ENCODE results near the gene SSTR3.

Gene SSTR3

DNA sequence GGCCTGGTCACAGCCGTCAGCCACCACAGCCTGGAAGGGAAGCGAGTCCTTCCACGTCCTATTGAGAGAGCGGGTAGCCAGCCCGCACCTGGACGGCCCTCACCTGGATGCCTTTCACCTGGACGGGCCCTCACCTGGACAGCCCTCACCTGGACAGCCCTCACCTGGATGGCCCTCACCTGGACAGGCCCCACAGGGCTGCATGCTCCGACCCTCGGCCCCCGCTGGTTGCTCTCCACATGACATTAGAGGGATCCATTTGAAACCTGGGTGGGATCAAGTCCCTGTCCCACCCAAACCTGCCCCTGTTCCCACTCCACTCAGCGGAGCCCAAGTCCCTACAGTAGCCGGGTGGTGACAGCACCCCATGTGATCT lies 27.9 kb downstream of the SSTR3 start:
- Histone ChIP-seq H3K9me3 (no peaks in the 10 kb centered on the region), H3K36me3 (replicated peaks) (no peaks in the 10 kb centered on the region), H3K4me3 (no peak overlapping the region), H3K4me1 (no peaks in the 10 kb centered on the region; the same call in 1 of the 2 replicates), H3K27me3 (ENCODE audit: low read depth) (0 out of 2 replicates have a peak, but pooled peaks cover 2% of the 10 kb centered on the region)
- DNase-seq (ENCODE audit: low spot score in 2 of 2) = no peak
- in situ Hi-C loops (cut with MboI; ENCODE audit: low sequenced_read_pairs) = no loop called here

- Histone ChIP-seq H3K9me3 (no peaks in the 10 kb centered on the region), H3K36me3 (replicated peaks) (no peaks in the 10 kb centered on the region), H3K27me3 (ENCODE audit: low read depth) (0 out of 2 replicates have a peak, but pooled peaks cover 2% of the 10 kb centered on the region), H3K4me3 (no peak overlapping the region), H3K4me1 (no peaks in the 10 kb centered on the region; the same call in 1 of the 2 replicates)
- in situ Hi-C loops (cut with MboI; ENCODE audit: low sequenced_read_pairs) = no loop called here
- DNase-seq (ENCODE audit: low spot score in 2 of 2) = no peak
Measured at GRCh38 chr22:37183432-37184379, 28.6 kb downstream of the SSTR3 start.

GRCh38 chr22:37182949-37183245 lies 29.4 kb downstream of the SSTR3 start:
- no peaks in the 10 kb centered on the region for H3K9me3 ChIP-seq
- no peaks in the 10 kb centered on the region; the same call in 1 of the 2 replicates for H3K4me1 ChIP-seq
- H3K4me3 ChIP-seq = no peak overlapping the region
- DNase-seq (ENCODE audit: low spot score in 2 of 2) = no peak
- in situ Hi-C loops (cut with MboI; ENCODE audit: low sequenced_read_pairs) = no loop called here
- H3K27me3 ChIP-seq (ENCODE audit: low read depth) = peaks cover 4% of the 10 kb centered on the region
- H3K36me3 ChIP-seq (replicated peaks) = no peaks in the 10 kb centered on the region

- DNase-seq (ENCODE audit: low spot score in 2 of 2) = no peak
- H3K27me3 ChIP-seq (ENCODE audit: low read depth) = peaks cover 10% of the 10 kb centered on the region
- in situ Hi-C loops (cut with MboI; ENCODE audit: low sequenced_read_pairs) = no loop called here
- H3K4me3 ChIP-seq = no peak overlapping the region
- H3K36me3 ChIP-seq (replicated peaks) = no peaks in the 10 kb centered on the region
- no peaks in the 10 kb centered on the region; the same call in 1 of the 2 replicates for H3K4me1 ChIP-seq
- H3K9me3 ChIP-seq = no peaks in the 10 kb centered on the region
Measured at GRCh38 chr22:37182101-37182948, 30.0 kb downstream of the SSTR3 start.

DNA sequence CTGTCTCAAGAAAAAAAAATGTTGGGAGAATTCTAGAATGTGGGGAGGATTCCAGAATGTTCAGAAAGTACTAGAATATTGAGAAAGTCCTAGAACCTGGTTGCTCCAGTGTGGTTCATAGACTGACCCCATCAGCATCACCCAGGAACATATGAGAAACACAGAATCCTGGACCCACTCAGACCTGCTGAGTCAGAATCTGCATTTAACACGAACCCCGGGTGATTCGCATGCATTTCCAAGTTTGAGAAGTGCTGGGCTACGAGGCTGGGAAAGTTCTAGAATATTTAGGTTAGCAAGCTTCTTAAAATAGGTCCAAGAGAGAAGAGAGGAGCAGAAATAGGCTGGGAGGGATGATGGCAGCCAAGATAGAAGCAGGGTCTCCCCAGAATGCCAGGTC lies 30.6 kb downstream of the SSTR3 start:
- DNase-seq (ENCODE audit: low spot score in 2 of 2) = no peak
- H3K9me3 ChIP-seq = no peaks in the 10 kb centered on the region
- in situ Hi-C loops (cut with MboI; ENCODE audit: low sequenced_read_pairs) = no loop called here
- no peaks in the 10 kb centered on the region for H3K36me3 ChIP-seq (replicated peaks)
- no peaks in the 10 kb centered on the region for H3K4me1 ChIP-seq
- peaks cover 14% of the 10 kb centered on the region for H3K27me3 ChIP-seq (ENCODE audit: low read depth)
- no peak overlapping the region for H3K4me3 ChIP-seq

GRCh38 chr22:37180531-37181231 lies 31.6 kb downstream of the SSTR3 start:
- Histone ChIP-seq H3K4me1 (no peaks in the 10 kb centered on the region), H3K9me3 (no peaks in the 10 kb centered on the region), H3K27me3 (ENCODE audit: low read depth) (peaks cover 20% of the 10 kb centered on the region), H3K4me3 (no peak overlapping the region), H3K36me3 (replicated peaks) (no peaks in the 10 kb centered on the region)
- no peak for DNase-seq (ENCODE audit: low spot score in 2 of 2)
- in situ Hi-C loops (cut with MboI; ENCODE audit: low sequenced_read_pairs) = no loop called here

- H3K4me3 ChIP-seq = no peak overlapping the region
- no peaks in the 10 kb centered on the region for H3K4me1 ChIP-seq
- no peak for DNase-seq (ENCODE audit: low spot score in 2 of 2)
- H3K9me3 ChIP-seq = no peaks in the 10 kb centered on the region
- in situ Hi-C loops (cut with MboI; ENCODE audit: low sequenced_read_pairs) = no loop called here
- peaks cover 27% of the 10 kb centered on the region for H3K27me3 ChIP-seq (ENCODE audit: low read depth)
- no peaks in the 10 kb centered on the region for H3K36me3 ChIP-seq (replicated peaks)
Measured at GRCh38 chr22:37179622-37180420, 32.5 kb downstream of the SSTR3 start.

DNA sequence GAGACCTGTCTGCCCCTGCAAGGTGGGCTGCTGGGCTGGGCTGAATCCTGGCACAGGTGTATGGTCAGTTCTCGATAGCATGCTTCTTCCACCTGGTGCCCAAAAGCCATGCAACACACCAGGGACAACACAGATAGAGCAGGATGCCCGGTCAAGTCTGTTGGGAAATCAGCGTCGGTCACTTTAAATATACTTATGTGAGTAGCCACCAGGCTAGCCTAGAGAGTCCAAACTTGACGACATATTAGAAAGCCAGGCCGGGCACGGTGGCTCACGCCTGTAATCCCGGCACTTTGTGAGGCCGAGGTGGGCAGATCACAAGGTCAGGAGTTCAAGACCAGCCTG lies 33.2 kb downstream of the SSTR3 start:
- no peak for DNase-seq (ENCODE audit: low spot score in 2 of 2)
- Histone ChIP-seq H3K4me1 (no peaks in the 10 kb centered on the region), H3K4me3 (no peak overlapping the region), H3K9me3 (no peaks in the 10 kb centered on the region), H3K36me3 (replicated peaks) (no peaks in the 10 kb centered on the region), H3K27me3 (ENCODE audit: low read depth) (peaks cover 27% of the 10 kb centered on the region)
- in situ Hi-C loops (cut with MboI; ENCODE audit: low sequenced_read_pairs) = no loop called here

DNA sequence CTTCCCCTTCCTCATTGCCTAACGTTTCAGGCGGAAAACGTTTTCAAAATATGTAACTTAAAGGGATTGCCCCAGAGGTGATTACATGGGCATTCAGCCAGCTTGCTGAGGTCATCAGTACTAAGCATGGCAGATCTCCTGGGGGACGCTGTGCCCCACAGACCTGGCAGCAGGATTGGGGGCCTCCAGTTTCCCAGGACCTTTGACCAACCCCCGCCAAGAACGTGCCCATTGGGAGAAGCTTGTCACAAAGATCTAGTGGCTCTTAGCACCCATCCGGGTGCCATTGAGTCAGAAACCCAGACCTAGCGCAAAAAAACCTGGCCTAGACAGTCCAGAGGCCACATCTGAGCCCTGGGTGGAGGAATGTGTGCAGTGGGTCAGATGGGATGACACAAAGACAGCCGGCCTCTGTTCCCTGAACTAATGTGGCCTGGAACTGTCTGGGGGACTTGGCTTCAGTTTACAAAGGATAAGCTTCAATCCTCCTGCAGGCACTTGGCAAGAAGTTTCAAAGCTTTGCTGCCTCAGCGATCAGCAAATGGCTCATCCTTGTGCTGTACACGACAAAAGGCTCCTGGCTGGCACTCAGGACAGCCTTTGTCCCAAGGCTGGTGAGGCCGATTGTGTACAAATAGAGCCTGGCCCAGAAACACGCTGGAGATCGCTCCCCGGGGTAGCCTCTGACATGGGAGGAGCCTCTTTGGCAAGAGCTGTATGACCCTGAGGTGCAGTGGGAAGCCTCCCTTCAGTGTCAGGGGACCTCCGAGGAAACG lies 33.7 kb downstream of the SSTR3 start:
- H3K36me3 ChIP-seq (replicated peaks) = no peaks in the 10 kb centered on the region
- H3K4me1 ChIP-seq = no peaks in the 10 kb centered on the region
- no peaks in the 10 kb centered on the region for H3K9me3 ChIP-seq
- peaks cover 27% of the 10 kb centered on the region for H3K27me3 ChIP-seq (ENCODE audit: low read depth)
- DNase-seq (ENCODE audit: low spot score in 2 of 2) = no peak
- in situ Hi-C loops (cut with MboI; ENCODE audit: low sequenced_read_pairs) = no loop called here
- H3K4me3 ChIP-seq = no peak overlapping the region

DNA sequence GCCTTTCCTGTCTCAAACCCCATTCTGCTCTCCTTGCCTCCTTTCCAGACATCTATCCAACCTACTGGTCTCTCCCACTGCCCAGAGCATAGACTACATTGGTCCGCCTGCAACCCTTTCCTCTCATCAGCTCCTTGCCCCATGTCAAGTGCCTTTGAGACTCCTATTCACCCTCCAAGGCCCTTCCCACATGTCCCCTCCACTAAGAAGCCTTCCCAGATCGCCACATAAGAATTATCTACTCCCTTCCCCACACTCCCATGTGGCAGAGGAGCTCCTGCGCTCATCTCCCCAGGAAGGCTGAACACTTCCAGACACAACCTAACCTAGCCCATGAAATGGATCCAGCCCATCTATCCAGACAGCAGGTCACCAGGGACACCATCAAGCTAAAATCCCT lies 34.5 kb downstream of the SSTR3 start:
- Histone ChIP-seq H3K4me1 (no peaks in the 10 kb centered on the region), H3K4me3 (no peak overlapping the region), H3K9me3 (no peaks in the 10 kb centered on the region), H3K27me3 (ENCODE audit: low read depth) (peaks cover 27% of the 10 kb centered on the region), H3K36me3 (replicated peaks) (no peaks in the 10 kb centered on the region)
- DNase-seq (ENCODE audit: low spot score in 2 of 2) = no peak
- in situ Hi-C loops (cut with MboI; ENCODE audit: low sequenced_read_pairs) = no loop called here

DNA sequence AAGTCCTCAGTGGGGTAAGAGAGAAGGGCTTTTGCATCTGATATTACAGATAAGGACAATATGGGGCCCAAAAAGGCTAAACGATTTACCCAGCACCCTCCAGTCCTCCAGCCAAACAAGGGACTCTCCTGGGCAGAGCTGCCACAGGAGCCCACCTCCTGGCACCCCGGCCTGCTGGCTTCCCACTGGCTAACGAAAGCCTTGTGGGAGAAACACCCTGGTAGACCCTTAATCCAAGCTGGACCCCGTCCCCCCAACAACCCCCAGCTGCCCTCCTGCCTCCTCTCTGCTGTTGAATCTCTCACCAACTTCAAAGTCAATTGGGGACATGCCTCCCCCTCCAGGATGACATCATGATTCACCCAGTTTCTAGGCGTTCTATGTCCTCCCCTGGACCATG lies 35.1 kb downstream of the SSTR3 start:
- H3K4me3 ChIP-seq = no peak overlapping the region
- no peaks in the 10 kb centered on the region for H3K36me3 ChIP-seq (replicated peaks)
- H3K9me3 ChIP-seq = no peaks in the 10 kb centered on the region
- in situ Hi-C loops (cut with MboI; ENCODE audit: low sequenced_read_pairs) = no loop called here
- no peak for DNase-seq (ENCODE audit: low spot score in 2 of 2)
- peaks cover 27% of the 10 kb centered on the region for H3K27me3 ChIP-seq (ENCODE audit: low read depth)
- no peaks in the 10 kb centered on the region for H3K4me1 ChIP-seq

DNA sequence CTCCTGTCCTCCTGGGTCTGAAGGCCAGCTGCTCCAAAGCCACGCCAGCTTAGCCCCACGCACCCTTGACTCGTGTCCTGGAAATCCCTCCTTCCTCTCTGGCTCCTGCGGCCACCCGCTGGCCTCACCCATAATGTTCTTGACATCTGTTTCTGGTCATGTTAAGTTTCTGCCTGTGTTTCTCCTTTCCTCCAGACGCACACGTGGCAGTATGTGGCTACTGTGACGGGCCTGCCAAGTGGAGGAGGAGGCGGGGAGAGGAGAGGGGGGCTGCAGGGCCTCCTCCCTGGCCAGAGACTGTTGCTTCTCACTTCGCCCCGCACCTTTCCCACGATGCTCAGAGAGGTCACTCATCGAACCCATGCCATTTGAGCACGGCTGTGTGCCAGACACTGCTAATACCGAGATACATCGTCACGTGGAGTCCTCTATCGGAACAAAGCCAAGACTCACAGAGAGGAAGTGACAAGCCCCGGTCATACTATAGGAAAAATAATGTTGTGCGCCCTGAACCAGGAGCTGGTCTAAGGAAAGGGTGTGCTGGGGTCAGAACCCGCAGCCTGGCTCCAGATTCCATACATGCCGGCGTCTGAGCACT lies 35.7 kb downstream of the SSTR3 start:
- no peak overlapping the region for H3K4me3 ChIP-seq
- H3K4me1 ChIP-seq = no peaks in the 10 kb centered on the region
- no peaks in the 10 kb centered on the region for H3K9me3 ChIP-seq
- H3K27me3 ChIP-seq (ENCODE audit: low read depth) = peaks cover 28% of the 10 kb centered on the region
- in situ Hi-C loops (cut with MboI; ENCODE audit: low sequenced_read_pairs) = no loop called here
- DNase-seq (ENCODE audit: low spot score in 2 of 2) = no peak
- H3K36me3 ChIP-seq (replicated peaks) = no peaks in the 10 kb centered on the region
